Astrocyte (in vitro differentiated cells and primary cell): ENCODE results near the gene C13orf42. TPM values are rescaled to one million over a fixed set of nuclear protein-coding genes. Genes with fewer than 3 reads are reported as not detected.

Source experiments
- DNase-seq: peaks from one replicate; pipeline ENCODE4 v3.0.0-alpha.2; 2010; ENCODE audit warnings: low read depth
- FAIRE-seq: peaks from 2 replicates; lab custom pipeline; 2011; peaks lifted over from hg19 to GRCh38; lab: Jason Lieb, UNC
- H2AFZ ChIP-seq: 2 replicates; pipeline ENCODE4 v1.6.0; 2012; ENCODE audit warnings: low read depth, low read length, inconsistent platforms
- H3K27ac ChIP-seq: 2 replicates; pipeline ENCODE4 v1.5.1; 2011; ENCODE audit warnings: low read depth, low read length, inconsistent platforms
- H3K27me3 ChIP-seq: 2 replicates; pipeline ENCODE4 v1.6.0; 2011; ENCODE audit warnings: low read length, inconsistent platforms; ENCODE audit not compliant: insufficient read depth
- H3K36me3 ChIP-seq: 2 replicates; pipeline ENCODE4 v1.5.1; 2011; ENCODE audit warnings: low read length, inconsistent platforms; ENCODE audit not compliant: insufficient read depth
- H3K4me1 ChIP-seq: 2 replicates; pipeline ENCODE4 v1.5.1; 2011; ENCODE audit warnings: low read length, inconsistent platforms; ENCODE audit not compliant: insufficient read depth
- H3K4me2 ChIP-seq: 2 replicates; pipeline ENCODE4 v1.6.0; 2012; ENCODE audit warnings: low read length, inconsistent platforms
- H3K4me3 ChIP-seq: 2 replicates; pipeline ENCODE4 v1.5.1; 2011; ENCODE audit warnings: low read depth, mild to moderate bottlenecking, low read length, inconsistent platforms; ENCODE audit not compliant: insufficient read depth
- H3K79me2 ChIP-seq: 2 replicates; pipeline ENCODE4 v1.6.0; 2012; ENCODE audit warnings: mild to moderate bottlenecking, low read length, inconsistent platforms; ENCODE audit not compliant: insufficient read depth
- H3K9ac ChIP-seq: 2 replicates; pipeline ENCODE4 v1.6.0; 2012; ENCODE audit warnings: mild to moderate bottlenecking, low read length, inconsistent platforms
- H3K9me3 ChIP-seq: 2 replicates; pipeline ENCODE4 v1.5.1; 2012; ENCODE audit warnings: low read depth, mild to moderate bottlenecking, low read length, inconsistent platforms; ENCODE audit not compliant: insufficient read depth
- H4K20me1 ChIP-seq: 2 replicates; pipeline ENCODE4 v1.6.0; 2012; ENCODE audit warnings: low read length, inconsistent platforms; ENCODE audit not compliant: insufficient read depth
- H3K27ac Mint-ChIP-seq: one replicate; pipeline ENCODE4 v1.8.0; 2021; ENCODE audit warnings: mild to moderate bottlenecking, mixed read lengths; ENCODE audit not compliant: unreplicated experiment
- H3K27me3 Mint-ChIP-seq: one replicate; pipeline ENCODE4 v1.8.0; 2021; ENCODE audit warnings: low read depth, mixed read lengths; ENCODE audit not compliant: unreplicated experiment
- H3K36me3 Mint-ChIP-seq: one replicate; pipeline ENCODE4 v1.8.0; 2021; ENCODE audit warnings: low read depth, mixed read lengths; ENCODE audit not compliant: unreplicated experiment
- H3K4me1 Mint-ChIP-seq: one replicate; pipeline ENCODE4 v1.8.0; 2021; ENCODE audit warnings: low read depth, mixed read lengths; ENCODE audit not compliant: unreplicated experiment
- H3K4me3 Mint-ChIP-seq: one replicate; pipeline ENCODE4 v1.8.0; 2021; ENCODE audit warnings: mild to moderate bottlenecking, moderate library complexity, mixed read lengths; ENCODE audit not compliant: unreplicated experiment
- H3K9me3 Mint-ChIP-seq: one replicate; pipeline ENCODE4 v1.8.0; 2021; ENCODE audit warnings: mild to moderate bottlenecking, mixed read lengths; ENCODE audit not compliant: unreplicated experiment
- CTCF ChIP-seq: IDR thresholded peaks from 2 replicates; pipeline ENCODE4 v1.5.1; 2011; ENCODE audit warnings: low read depth, mild to moderate bottlenecking, inconsistent platforms, low read length, moderate library complexity; ENCODE audit not compliant: insufficient read depth
- EZH2 ChIP-seq: IDR thresholded peaks from 2 replicates; pipeline ENCODE4 v1.6.1; 2012; ENCODE audit warnings: mild to moderate bottlenecking, low read length, inconsistent platforms; ENCODE audit not compliant: insufficient read depth
- total RNA-seq: library from RNA; stranded (reverse); gene quantifications from 2 replicates; pipeline ENCODE4 v1.2.1, GENCODE V29; 2021

Gene C13orf42
- total RNA-seq, 1 donor from 2014 or later: not detected

DNA sequence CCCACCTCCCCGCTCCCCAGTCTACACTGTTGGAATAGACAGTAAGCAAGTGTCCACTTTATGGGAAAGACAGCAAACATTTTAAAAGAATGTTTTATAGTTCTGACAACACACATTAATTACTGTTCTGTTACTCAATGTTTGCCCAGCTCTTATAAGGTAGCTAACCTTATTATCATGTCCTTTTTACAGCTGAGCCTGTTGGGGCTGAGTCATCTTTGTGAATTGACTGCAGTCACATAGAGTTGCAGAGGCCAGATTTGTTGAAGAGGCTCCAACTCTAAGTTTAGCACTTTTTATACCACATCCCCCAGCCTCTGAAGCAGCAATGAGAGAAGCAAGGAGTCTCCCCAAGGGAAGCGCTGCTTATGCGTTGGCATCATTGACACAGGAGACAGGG is 76.2 kb downstream of the C13orf42 start:
- Histone ChIP-seq H3K27me3 (peaks cover 3% of the 10 kb centered on the region), H3K36me3 (no peaks in the 10 kb centered on the region), H3K9me3 (no peaks in the 10 kb centered on the region), H3K4me3 (no peak overlapping the region), H3K4me1 (no peaks in the 10 kb centered on the region), H3K9ac (no peak overlapping the region), H3K79me2 (no peaks in the 10 kb centered on the region), H3K27ac (no peak overlapping the region), H3K4me2 (no peak overlapping the region), H2AFZ (no peak overlapping the region), H4K20me1 (no peaks in the 10 kb centered on the region)
- Mint-ChIP-seq H3K36me3 (no peaks in the 10 kb centered on the region), H3K27ac (no peak overlapping the region), H3K9me3 (peaks cover 2% of the 10 kb centered on the region), H3K27me3 (peaks cover 8% of the 10 kb centered on the region), H3K4me1 (peaks cover 7% of the 10 kb centered on the region), H3K4me3 (no peak overlapping the region)
- DNase-seq (no peak), FAIRE-seq (no peak)
- TF ChIP-seq EZH2 (no peak), CTCF (no peak)

DNA sequence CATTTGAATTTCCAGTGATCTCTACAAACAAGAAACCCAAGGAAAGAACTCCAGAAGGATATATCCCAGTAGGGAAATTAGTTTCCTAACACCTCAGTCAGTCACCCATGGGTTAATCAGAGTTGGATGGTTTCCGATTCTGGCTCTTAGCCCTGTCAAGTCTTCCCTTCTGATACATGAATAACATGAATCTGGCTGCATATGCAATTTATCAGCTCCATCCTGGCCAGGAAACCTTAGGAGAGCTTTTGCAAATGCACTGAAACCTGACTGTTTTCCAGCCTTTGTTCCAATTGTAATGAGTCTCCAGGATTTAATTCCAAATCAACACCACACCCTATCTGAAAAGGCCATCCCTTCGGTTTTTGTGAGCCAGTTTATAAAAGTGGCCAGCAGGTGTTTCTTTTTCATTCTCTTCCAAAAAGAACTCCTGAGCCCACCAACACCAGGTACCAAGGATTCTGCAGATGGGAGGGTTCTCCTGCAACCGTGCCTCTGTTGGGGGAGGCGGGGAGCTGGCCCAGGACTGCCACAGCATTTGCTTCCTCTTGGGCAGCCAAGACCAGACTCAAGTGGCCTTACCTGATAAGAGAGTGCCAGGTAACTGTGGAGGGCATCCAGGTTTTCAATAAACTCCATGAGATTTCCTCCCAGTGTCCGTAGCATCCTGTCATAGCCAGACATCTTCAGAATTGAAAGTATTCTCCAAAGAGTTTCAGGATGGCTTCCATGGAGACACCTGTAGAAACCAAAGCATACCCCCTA is 77.5 kb downstream of the C13orf42 start:
- Histone ChIP-seq H3K27me3 (peaks cover 3% of the 10 kb centered on the region), H3K4me1 (no peaks in the 10 kb centered on the region), H2AFZ (no peak overlapping the region), H3K27ac (no peak overlapping the region), H3K79me2 (no peaks in the 10 kb centered on the region), H3K4me3 (no peak overlapping the region), H3K9ac (no peak overlapping the region), H3K36me3 (no peaks in the 10 kb centered on the region), H4K20me1 (no peaks in the 10 kb centered on the region), H3K9me3 (no peaks in the 10 kb centered on the region), H3K4me2 (no peak overlapping the region)
- FAIRE-seq (no peak), DNase-seq (no peak)
- Mint-ChIP-seq H3K27me3 (peaks cover 8% of the 10 kb centered on the region), H3K4me1 (peaks cover 7% of the 10 kb centered on the region), H3K27ac (no peak overlapping the region), H3K9me3 (no peaks in the 10 kb centered on the region), H3K4me3 (no peak overlapping the region), H3K36me3 (no peaks in the 10 kb centered on the region)
- TF ChIP-seq CTCF: no peak
- TF ChIP-seq EZH2: no peak

DNA sequence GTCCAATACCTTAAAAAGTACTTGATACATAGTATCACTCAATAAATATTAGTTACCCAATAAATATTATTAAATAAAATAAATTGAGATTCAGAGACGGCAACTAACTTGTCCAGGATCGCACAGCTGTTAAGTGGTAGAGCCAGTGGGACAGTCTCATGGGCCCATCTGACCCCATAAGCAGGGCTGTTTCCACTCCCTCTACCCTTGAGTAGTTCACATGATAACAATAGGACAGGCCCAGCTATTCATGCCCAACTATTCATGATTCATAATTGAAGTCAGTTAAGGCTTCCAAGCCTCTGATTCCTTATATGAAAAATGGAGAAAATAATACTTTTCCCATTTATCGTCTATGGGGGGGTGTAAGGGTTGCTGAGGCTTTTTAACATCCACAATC is 78.2 kb downstream of the C13orf42 start:
- TF ChIP-seq CTCF: no peak
- no peak for TF ChIP-seq EZH2
- H3K4me1 Mint-ChIP-seq: peaks cover 7% of the 10 kb centered on the region
- H3K9ac ChIP-seq: no peak overlapping the region
- H3K9me3 ChIP-seq: no peaks in the 10 kb centered on the region
- no peak overlapping the region for H3K4me2 ChIP-seq
- DNase-seq: no peak
- peaks cover 3% of the 10 kb centered on the region for H3K27me3 ChIP-seq
- H3K4me3 Mint-ChIP-seq: no peak overlapping the region
- H3K4me3 ChIP-seq: no peak overlapping the region
- H3K79me2 ChIP-seq: no peaks in the 10 kb centered on the region
- no peaks in the 10 kb centered on the region for H4K20me1 ChIP-seq
- no peaks in the 10 kb centered on the region for H3K36me3 Mint-ChIP-seq
- H3K9me3 Mint-ChIP-seq: no peaks in the 10 kb centered on the region
- no peaks in the 10 kb centered on the region for H3K4me1 ChIP-seq
- H3K27ac ChIP-seq: no peak overlapping the region
- H3K36me3 ChIP-seq: no peaks in the 10 kb centered on the region
- H3K27me3 Mint-ChIP-seq: peaks cover 8% of the 10 kb centered on the region
- FAIRE-seq: no peak
- no peak overlapping the region for H3K27ac Mint-ChIP-seq
- H2AFZ ChIP-seq: no peak overlapping the region
